ENCODE data around the gene PHIP. TPM values are rescaled to one million over a fixed set of nuclear protein-coding genes. Genes with fewer than 3 reads are reported as not detected.

The PHIP gene
- total RNA-seq, 1 experiment from 2014 or later: 21.2 TPM

DNA sequence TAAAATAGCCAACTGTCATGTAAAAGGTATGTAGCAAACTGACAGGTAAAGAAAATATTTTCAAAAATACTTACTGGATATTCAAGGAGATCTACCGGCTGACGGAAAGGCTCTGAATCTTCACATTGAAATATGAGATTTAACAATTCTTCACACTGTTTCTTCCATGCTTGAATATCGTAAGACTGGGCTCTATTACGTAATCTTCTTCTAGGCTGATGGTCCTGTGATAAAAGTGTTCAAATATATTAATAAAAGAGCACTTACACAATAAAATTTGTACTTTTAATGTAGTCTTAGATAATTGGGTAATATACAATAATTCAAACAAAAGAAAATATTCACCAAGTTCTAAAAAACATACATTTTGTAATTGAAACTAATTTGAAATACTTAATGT is 123.3 kb downstream of the PHIP start:
- Histone ChIP-seq H3K27me3 (ENCODE audit: low read length) (no peaks in the 10 kb centered on the region), H4K20me1 (ENCODE audit: low read length) (no peaks in the 10 kb centered on the region), H3K9me2 (replicated peaks; ENCODE audit: low read length) (no peaks in the 10 kb centered on the region), H3K79me2 (ENCODE audit: low read length) (no peaks in the 10 kb centered on the region), H3F3A (ENCODE audit: low read length, unreplicated experiment) (no peaks in the 10 kb centered on the region), H3K9me3 (ENCODE audit: low read length) (no peaks in the 10 kb centered on the region), H3K27ac (ENCODE audit: low read length) (no peak overlapping the region), H3K4me3 (ENCODE audit: low read length) (no peak overlapping the region), H3K4me1 (ENCODE audit: insufficient read depth, low read length) (no peaks in the 10 kb centered on the region), H3K4me2 (ENCODE audit: low read length) (no peak overlapping the region), H3K9ac (ENCODE audit: low read length) (no peak overlapping the region), H2AFZ (ENCODE audit: low read length) (no peak overlapping the region), H3K36me3 (ENCODE audit: low read depth, low read length) (peaks cover 33% of the 10 kb centered on the region)
- ChIA-PET POLR2A (ENCODE audit: unreplicated experiment) (no interaction called here), CTCF (no interaction called here)
- no TSS peak for BruUV-seq (replicated peaks)
- DNase-seq (no peak), ATAC-seq (no peak)
- TF ChIP-seq EZH2 (IDR thresholded peaks at IDR 0.05; ENCODE audit: low read length, unreplicated experiment): no peak
- no peak for TF ChIP-seq EZH2phosphoT487 (IDR thresholded peaks at IDR 0.05; ENCODE audit: borderline replicate concordance, low read length)
- TF ChIP-seq, protein P1, sequence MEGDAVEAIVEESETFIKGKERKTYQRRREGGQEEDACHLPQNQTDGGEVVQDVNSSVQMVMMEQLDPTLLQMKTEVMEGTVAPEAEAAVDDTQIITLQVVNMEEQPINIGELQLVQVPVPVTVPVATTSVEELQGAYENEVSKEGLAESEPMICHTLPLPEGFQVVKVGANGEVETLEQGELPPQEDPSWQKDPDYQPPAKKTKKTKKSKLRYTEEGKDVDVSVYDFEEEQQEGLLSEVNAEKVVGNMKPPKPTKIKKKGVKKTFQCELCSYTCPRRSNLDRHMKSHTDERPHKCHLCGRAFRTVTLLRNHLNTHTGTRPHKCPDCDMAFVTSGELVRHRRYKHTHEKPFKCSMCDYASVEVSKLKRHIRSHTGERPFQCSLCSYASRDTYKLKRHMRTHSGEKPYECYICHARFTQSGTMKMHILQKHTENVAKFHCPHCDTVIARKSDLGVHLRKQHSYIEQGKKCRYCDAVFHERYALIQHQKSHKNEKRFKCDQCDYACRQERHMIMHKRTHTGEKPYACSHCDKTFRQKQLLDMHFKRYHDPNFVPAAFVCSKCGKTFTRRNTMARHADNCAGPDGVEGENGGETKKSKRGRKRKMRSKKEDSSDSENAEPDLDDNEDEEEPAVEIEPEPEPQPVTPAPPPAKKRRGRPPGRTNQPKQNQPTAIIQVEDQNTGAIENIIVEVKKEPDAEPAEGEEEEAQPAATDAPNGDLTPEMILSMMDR (conservative IDR thresholded peaks at IDR 0.05; ENCODE audit: low read depth, low read length): no peak
- intact Hi-C loops (cut with micrococcal nuclease): no loop called here

DNA sequence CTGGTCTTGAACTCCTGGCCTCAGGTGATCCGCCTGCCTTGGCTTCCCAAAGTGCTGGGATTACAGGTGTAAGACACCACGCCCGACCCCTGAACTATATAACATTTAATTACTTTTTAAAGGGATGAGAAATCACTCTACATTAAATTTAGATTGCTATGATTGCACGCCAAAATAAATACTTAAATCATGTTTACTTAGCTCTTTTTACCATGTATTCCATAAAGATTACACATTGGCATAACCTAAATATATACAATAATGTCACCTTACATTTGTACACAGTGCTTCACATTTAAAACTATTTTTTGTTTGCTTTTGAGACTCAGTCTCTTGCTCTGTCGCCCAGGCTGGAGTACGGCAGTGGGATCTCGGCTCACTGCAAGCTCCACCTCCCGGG is 124.3 kb downstream of the PHIP start:
- Histone ChIP-seq H3F3A (ENCODE audit: low read length, unreplicated experiment) (no peaks in the 10 kb centered on the region), H3K36me3 (ENCODE audit: low read depth, low read length) (peaks cover 42% of the 10 kb centered on the region), H4K20me1 (ENCODE audit: low read length) (no peaks in the 10 kb centered on the region), H3K4me2 (ENCODE audit: low read length) (no peak overlapping the region), H3K27me3 (ENCODE audit: low read length) (no peaks in the 10 kb centered on the region), H2AFZ (ENCODE audit: low read length) (no peak overlapping the region), H3K9me3 (ENCODE audit: low read length) (no peaks in the 10 kb centered on the region), H3K4me1 (ENCODE audit: insufficient read depth, low read length) (no peaks in the 10 kb centered on the region), H3K27ac (ENCODE audit: low read length) (no peak overlapping the region), H3K4me3 (ENCODE audit: low read length) (no peak overlapping the region), H3K79me2 (ENCODE audit: low read length) (no peaks in the 10 kb centered on the region), H3K9ac (ENCODE audit: low read length) (no peak overlapping the region), H3K9me2 (replicated peaks; ENCODE audit: low read length) (no peaks in the 10 kb centered on the region)
- DNase-seq: no peak
- BruUV-seq (replicated peaks): no TSS peak
- ATAC-seq: no peak
- ChIA-PET POLR2A (ENCODE audit: unreplicated experiment) (no interaction called here), CTCF (no interaction called here)
- intact Hi-C loops (cut with micrococcal nuclease): no loop called here
- no peak for TF ChIP-seq EZH2phosphoT487 (IDR thresholded peaks at IDR 0.05; ENCODE audit: borderline replicate concordance, low read length)
- no peak for TF ChIP-seq EZH2 (IDR thresholded peaks at IDR 0.05; ENCODE audit: low read length, unreplicated experiment)
- TF ChIP-seq, protein P1 (conservative IDR thresholded peaks at IDR 0.05; ENCODE audit: low read depth, low read length): no peak

DNA sequence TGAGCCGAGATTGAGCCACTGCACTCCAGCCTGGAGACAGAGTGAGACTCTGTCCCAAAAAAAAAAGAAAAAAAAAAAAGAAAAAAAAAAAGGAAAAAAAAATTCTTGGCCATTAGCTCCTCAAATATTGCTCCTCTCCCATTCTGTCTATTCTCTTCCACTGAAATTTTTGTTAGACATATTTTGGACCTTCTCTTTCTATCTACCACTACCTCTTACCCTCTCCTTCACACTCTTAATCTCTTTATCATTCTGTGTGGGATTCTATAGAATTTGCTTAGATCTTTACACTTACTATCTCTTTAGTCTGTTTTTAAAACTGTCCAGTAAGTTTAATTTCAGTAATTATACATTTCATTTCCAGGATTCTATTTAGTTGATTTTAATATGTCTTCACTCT is 125.7 kb downstream of the PHIP start:
- Histone ChIP-seq H3K4me1 (ENCODE audit: insufficient read depth, low read length) (no peaks in the 10 kb centered on the region), H3K27ac (ENCODE audit: low read length) (no peak overlapping the region), H2AFZ (ENCODE audit: low read length) (no peak overlapping the region), H3K79me2 (ENCODE audit: low read length) (no peaks in the 10 kb centered on the region), H3K9me2 (replicated peaks; ENCODE audit: low read length) (no peaks in the 10 kb centered on the region), H3K36me3 (ENCODE audit: low read depth, low read length) (peaks cover 47% of the 10 kb centered on the region), H3K27me3 (ENCODE audit: low read length) (no peaks in the 10 kb centered on the region), H3K4me2 (ENCODE audit: low read length) (no peak overlapping the region), H3F3A (ENCODE audit: low read length, unreplicated experiment) (no peaks in the 10 kb centered on the region), H3K9me3 (ENCODE audit: low read length) (no peaks in the 10 kb centered on the region), H3K9ac (ENCODE audit: low read length) (no peak overlapping the region), H4K20me1 (ENCODE audit: low read length) (no peaks in the 10 kb centered on the region), H3K4me3 (ENCODE audit: low read length) (no peak overlapping the region)
- intact Hi-C loops (cut with micrococcal nuclease): no loop called here
- no peak for ATAC-seq
- ChIA-PET POLR2A (ENCODE audit: unreplicated experiment) (no interaction called here), CTCF (no interaction called here)
- TF ChIP-seq, protein P1 (conservative IDR thresholded peaks at IDR 0.05; ENCODE audit: low read depth, low read length): no peak
- TF ChIP-seq EZH2 (IDR thresholded peaks at IDR 0.05; ENCODE audit: low read length, unreplicated experiment) (no peak), EZH2phosphoT487 (IDR thresholded peaks at IDR 0.05; ENCODE audit: borderline replicate concordance, low read length) (no peak)
- BruUV-seq (replicated peaks): no TSS peak
- no peak for DNase-seq

Measured in PC-3 (cell line).